Heart left ventricle (tissue), 13 donors: ENCODE measurements around the gene PIF1.

ENCODE experiments used
- CTCF ChIP-seq, 12 donors: fragments of 200-600 bp; sonication (generic) in 4 of 12; IDR thresholded peaks; one replicate each; pipeline versions ENCODE4 v1.5.0 to v1.8.0; 2018 to 2022; ENCODE audit warnings: antibody characterized with exemption in 12 of 12, mild to moderate bottlenecking in 5 of 12
- POLR2A ChIP-seq, 2 donors: fragments of 450-650 bp; IDR thresholded peaks; one replicate each; pipeline ENCODE4 v1.6.1; 2017; ENCODE audit warnings: antibody characterized with exemption in 2 of 2, mild to moderate bottlenecking in 2 of 2, moderate library complexity in 2 of 2
- donor health status: ischemic (EF 13 %, LVEDD 7.1; RV severe dilation, severe dysfunction).
- donor health status: DM: no; HTN: yes; CAD: no.
- donor health status: DM: no; HTN: no; CAD: no.
- donor health status: ischemic (EF 25% LVEDD 6.9; RV normal size, moderate dysfunction).
- donor health status: ischemic (EF 25% LVEDD 5.7; RV mildly dilated, moderate dysfunction).
- donor health status: ischemic (EF 35%, LVEDD 5.7; RV mildly dilated, moderate dysfunction).
- donor health status: nonischemic (EF 11% LVEDD 7.7; RV severe dilation, severe dysfunction).
- donor health status: DM: yes; HTN: yes; CAD: no.
- donor health status: PGD.
- donor health status: ischemic (EF 29% LVEDD 5.4; RV normal size, mild dysfunction).
- donor health status: nonischemic (EF 23%, LVEDD 6.1; RV moderate dilation, normal function).

- TF ChIP-seq CTCF (IDR thresholded peaks at IDR 0.05) (no peak), POLR2A (IDR thresholded peaks at IDR 0.05) (no peak)
These were observed 26.0 kb upstream of the PIF1 start for GRCh38 chr15:64851503-64851840.
